ENCODE measurements around the gene POU3F3. TPM values are rescaled to one million over a fixed set of nuclear protein-coding genes. Genes with fewer than 3 reads are reported as not detected.
A peak's percentile ranks its signal among the peaks of the same experiment; 100 is the strongest.

Gene POU3F3
- total RNA-seq, 3 donors from 2014 or later (not counting 1 experiment from before 2014, with no cell fraction given): not detected

DNA sequence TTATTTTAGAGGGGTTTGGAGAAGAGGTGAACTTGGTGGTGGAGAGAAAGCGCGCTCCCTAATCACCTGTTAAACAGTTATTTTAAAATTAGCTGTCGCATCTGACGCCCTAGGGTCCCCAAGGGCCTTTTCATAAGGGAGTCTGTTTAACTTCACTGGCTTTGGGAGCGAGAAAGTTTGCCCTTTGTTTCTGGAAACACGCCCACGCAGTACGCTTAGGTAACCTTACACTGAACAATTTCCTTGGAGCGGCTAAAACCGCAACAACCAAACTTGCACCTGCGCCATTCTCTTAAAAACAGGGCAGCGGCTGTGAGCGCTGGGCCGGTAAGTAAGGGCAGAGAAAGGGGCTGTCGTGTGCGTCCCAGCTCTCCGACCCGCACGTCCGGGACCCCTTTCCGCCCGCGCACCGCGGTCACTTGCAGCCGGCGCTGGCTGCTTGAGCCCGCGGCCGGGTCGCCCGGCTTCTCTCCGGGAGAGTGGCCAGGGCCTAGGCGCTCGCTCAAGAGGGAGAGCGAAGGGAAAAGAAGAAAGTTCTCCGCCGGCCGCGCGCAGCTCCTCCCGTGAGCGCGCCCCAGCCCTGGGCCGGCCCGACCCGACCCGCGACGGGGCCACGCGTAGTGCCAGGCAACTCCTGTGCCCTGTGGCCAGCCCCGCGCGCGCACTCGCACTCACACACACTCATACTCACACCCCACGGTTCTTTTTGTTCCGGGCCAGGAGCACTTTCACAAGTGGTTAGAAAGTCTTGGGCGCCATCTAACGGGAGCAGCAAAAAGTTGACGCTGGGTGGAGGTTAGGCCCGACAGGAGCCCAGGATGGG, 19.2 kb downstream of the POU3F3 start:
- Mint-ChIP-seq H3K4me1 (peaks cover 12 to 22% of the 10 kb centered on the region in 2 donors), H3K27me3 (ENCODE audit: low read depth in 2 of 2) (peaks cover 48 to 51% of the 10 kb centered on the region in 2 donors), H3K27ac (no peak overlapping the region), H3K9me3 (no peaks in the 10 kb centered on the region), H3K4me3 (peak overlapping the region; percentile 57), H3K36me3 (no peaks in the 10 kb centered on the region)
- Histone ChIP-seq H3K9me3 (ENCODE audit: control insufficient read depth, insufficient read depth, low read length) (no peaks in the 10 kb centered on the region), H3K27me3 (ENCODE audit: control insufficient read depth, insufficient read depth, low read length) (peaks cover 30% of the 10 kb centered on the region), H3K4me3 (ENCODE audit: low read length) (peak overlapping the region; percentile 0), H3K27ac (ENCODE audit: low read length) (no peak overlapping the region), H3K36me3 (ENCODE audit: control insufficient read depth, insufficient read depth, low read length) (no peaks in the 10 kb centered on the region), H3K4me1 (ENCODE audit: control insufficient read depth, insufficient read depth, low read length) (peaks cover 14% of the 10 kb centered on the region)
- DNase-seq: peak; percentile 28 to 56
- ATAC-seq: peak; percentile 65 to 86 (median 80)
- intact Hi-C loops (cut with micrococcal nuclease): no loop called here
- under 1% methylated on average over 63 of the region's 63 CpGs for WGBS (ENCODE audit: insufficient coverage)
- TF ChIP-seq, protein P1, sequence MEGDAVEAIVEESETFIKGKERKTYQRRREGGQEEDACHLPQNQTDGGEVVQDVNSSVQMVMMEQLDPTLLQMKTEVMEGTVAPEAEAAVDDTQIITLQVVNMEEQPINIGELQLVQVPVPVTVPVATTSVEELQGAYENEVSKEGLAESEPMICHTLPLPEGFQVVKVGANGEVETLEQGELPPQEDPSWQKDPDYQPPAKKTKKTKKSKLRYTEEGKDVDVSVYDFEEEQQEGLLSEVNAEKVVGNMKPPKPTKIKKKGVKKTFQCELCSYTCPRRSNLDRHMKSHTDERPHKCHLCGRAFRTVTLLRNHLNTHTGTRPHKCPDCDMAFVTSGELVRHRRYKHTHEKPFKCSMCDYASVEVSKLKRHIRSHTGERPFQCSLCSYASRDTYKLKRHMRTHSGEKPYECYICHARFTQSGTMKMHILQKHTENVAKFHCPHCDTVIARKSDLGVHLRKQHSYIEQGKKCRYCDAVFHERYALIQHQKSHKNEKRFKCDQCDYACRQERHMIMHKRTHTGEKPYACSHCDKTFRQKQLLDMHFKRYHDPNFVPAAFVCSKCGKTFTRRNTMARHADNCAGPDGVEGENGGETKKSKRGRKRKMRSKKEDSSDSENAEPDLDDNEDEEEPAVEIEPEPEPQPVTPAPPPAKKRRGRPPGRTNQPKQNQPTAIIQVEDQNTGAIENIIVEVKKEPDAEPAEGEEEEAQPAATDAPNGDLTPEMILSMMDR (IDR thresholded peaks at IDR 0.05): peak; percentile 18

DNA sequence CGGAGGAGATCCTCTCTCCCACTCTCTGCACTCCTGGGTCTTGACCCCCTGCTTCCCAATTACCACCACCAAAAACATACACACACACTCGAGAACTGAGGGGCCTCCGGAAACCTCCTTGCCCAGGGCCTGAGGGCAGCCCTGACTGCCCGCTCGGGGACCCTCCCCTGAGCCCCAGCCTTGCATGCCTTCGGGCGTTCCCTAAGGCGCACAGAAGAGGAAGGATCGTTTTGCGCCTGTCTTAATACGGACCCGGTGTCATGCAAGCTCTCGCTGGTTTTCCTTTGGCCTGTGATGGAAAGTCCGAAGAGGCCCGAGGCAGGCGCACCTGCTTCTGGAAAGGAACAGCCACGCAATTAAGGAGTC, 19.8 kb downstream of the POU3F3 start:
- H3K36me3 Mint-ChIP-seq: no peaks in the 10 kb centered on the region
- H3K9me3 ChIP-seq (ENCODE audit: control insufficient read depth, insufficient read depth, low read length): no peaks in the 10 kb centered on the region
- H3K36me3 ChIP-seq (ENCODE audit: control insufficient read depth, insufficient read depth, low read length): no peaks in the 10 kb centered on the region
- WGBS (ENCODE audit: insufficient coverage): 52% methylated on average over 17 of the region's 17 CpGs
- H3K27ac Mint-ChIP-seq: no peak overlapping the region
- H3K9me3 Mint-ChIP-seq: no peaks in the 10 kb centered on the region
- peaks cover 12 to 22% of the 10 kb centered on the region in 2 donors for H3K4me1 Mint-ChIP-seq
- peak overlapping the region; percentile 57 for H3K4me3 Mint-ChIP-seq
- peak in 1 of 3 donors; percentile 6 for ATAC-seq
- H3K27me3 ChIP-seq (ENCODE audit: control insufficient read depth, insufficient read depth, low read length): peaks cover 25% of the 10 kb centered on the region
- no peak overlapping the region for H3K4me3 ChIP-seq (ENCODE audit: low read length)
- TF ChIP-seq, protein P1 (IDR thresholded peaks at IDR 0.05): no peak
- no peak overlapping the region for H3K27ac ChIP-seq (ENCODE audit: low read length)
- no peak for DNase-seq
- peaks cover 14% of the 10 kb centered on the region for H3K4me1 ChIP-seq (ENCODE audit: control insufficient read depth, insufficient read depth, low read length)
- intact Hi-C loops (cut with micrococcal nuclease): no loop called here
- peaks cover 44 to 45% of the 10 kb centered on the region in 2 donors for H3K27me3 Mint-ChIP-seq (ENCODE audit: low read depth in 2 of 2)

DNA sequence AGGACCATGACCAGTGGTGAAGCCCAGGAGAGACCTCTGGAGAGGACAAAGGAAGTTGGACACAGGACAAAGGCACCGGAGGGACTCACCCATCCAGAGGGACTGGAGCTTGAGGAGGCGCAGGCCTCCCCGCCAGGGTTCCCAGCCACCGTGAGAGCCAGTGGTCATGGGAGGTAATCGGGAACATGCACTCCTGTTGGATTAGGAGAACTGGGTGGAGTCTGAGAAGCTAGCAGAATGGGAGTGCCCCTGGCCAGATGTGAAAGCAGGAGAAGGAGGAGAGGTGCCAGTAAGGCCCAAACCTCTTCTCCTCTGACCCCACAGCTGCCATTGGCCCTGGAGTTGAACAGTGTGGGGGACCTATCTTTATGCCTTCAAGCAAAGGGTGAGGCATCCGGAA, 20.3 kb downstream of the POU3F3 start:
- Mint-ChIP-seq H3K27me3 (ENCODE audit: low read depth in 2 of 2) (peaks cover 39 to 43% of the 10 kb centered on the region in 2 donors), H3K4me1 (peaks cover 12 to 22% of the 10 kb centered on the region in 2 donors), H3K4me3 (no peak overlapping the region), H3K9me3 (no peaks in the 10 kb centered on the region), H3K36me3 (no peaks in the 10 kb centered on the region), H3K27ac (no peak overlapping the region)
- H3K4me1 ChIP-seq (ENCODE audit: control insufficient read depth, insufficient read depth, low read length): peaks cover 14% of the 10 kb centered on the region
- no peak overlapping the region for H3K4me3 ChIP-seq (ENCODE audit: low read length)
- ATAC-seq: no peak
- H3K27ac ChIP-seq (ENCODE audit: low read length): no peak overlapping the region
- intact Hi-C loops (cut with micrococcal nuclease): no loop called here
- DNase-seq: no peak
- 94% methylated on average over 6 of the region's 6 CpGs for WGBS (ENCODE audit: insufficient coverage)
- peaks cover 21% of the 10 kb centered on the region for H3K27me3 ChIP-seq (ENCODE audit: control insufficient read depth, insufficient read depth, low read length)
- H3K36me3 ChIP-seq (ENCODE audit: control insufficient read depth, insufficient read depth, low read length): no peaks in the 10 kb centered on the region
- TF ChIP-seq, protein P1 (IDR thresholded peaks at IDR 0.05): no peak
- no peaks in the 10 kb centered on the region for H3K9me3 ChIP-seq (ENCODE audit: control insufficient read depth, insufficient read depth, low read length)

Measured in natural killer cell (primary cell).